GM23248 (cell line): Measurements from ENCODE around the gene CDK14. TPM values are rescaled to one million over a fixed set of nuclear protein-coding genes. Genes with fewer than 3 reads are reported as not detected.

ENCODE experiments used
- DNase-seq: peaks from one replicate; pipeline ENCODE4 v3.0.0-alpha.2; 2015
- H2AFZ ChIP-seq: fragments of 200-600 bp; sonication (generic); 2 replicates; pipeline ENCODE4 v1.6.1; 2016; ENCODE audit warnings: antibody characterized with exemption
- H3F3A ChIP-seq: fragments of 200-600 bp; sonication (generic); 2 replicates; pipeline ENCODE4 v1.6.1; 2016; ENCODE audit warnings: mild to moderate bottlenecking, antibody characterized with exemption, mixed run types; ENCODE audit not compliant: insufficient read depth
- H3K27ac ChIP-seq: fragments of 200-600 bp; sonication (generic); 2 replicates; pipeline ENCODE4 v1.5.1; 2016; ENCODE audit warnings: mild to moderate bottlenecking
- H3K27me3 ChIP-seq: fragments of 200-600 bp; sonication (generic); replicated peaks from 2 replicates; pipeline ENCODE4 v1.6.1; 2016; ENCODE audit warnings: mild to moderate bottlenecking; ENCODE audit not compliant: insufficient read depth
- H3K36me3 ChIP-seq: fragments of 200-600 bp; sonication (generic); 2 replicates; pipeline ENCODE4 v1.6.1; 2016; ENCODE audit warnings: low read depth, mild to moderate bottlenecking
- H3K4me1 ChIP-seq: fragments of 200-600 bp; sonication (generic); 2 replicates; pipeline ENCODE4 v1.6.1; 2016; ENCODE audit warnings: mild to moderate bottlenecking; ENCODE audit not compliant: insufficient read depth
- H3K4me2 ChIP-seq: fragments of 200-600 bp; sonication (generic); one replicate; pipeline ENCODE4 v1.6.1; 2016; ENCODE audit warnings: mild to moderate bottlenecking; ENCODE audit not compliant: unreplicated experiment
- H3K4me3 ChIP-seq: fragments of 200-600 bp; sonication (generic); 2 replicates; pipeline ENCODE4 v1.5.1; 2016; ENCODE audit warnings: mild to moderate bottlenecking
- H3K79me2 ChIP-seq: fragments of 200-600 bp; sonication (generic); 2 replicates; pipeline ENCODE4 v1.6.1; 2016; ENCODE audit warnings: mild to moderate bottlenecking; ENCODE audit not compliant: insufficient read depth
- H3K9ac ChIP-seq: fragments of 200-600 bp; sonication (generic); 2 replicates; pipeline ENCODE4 v1.6.1; 2016; ENCODE audit warnings: mild to moderate bottlenecking
- H3K9me2 ChIP-seq: fragments of 200-600 bp; sonication (generic); 2 replicates; pipeline ENCODE4 v1.6.1; 2016; ENCODE audit warnings: mixed run types, mild to moderate bottlenecking, moderate library complexity; ENCODE audit not compliant: insufficient read depth
- H3K9me3 ChIP-seq: fragments of 200-600 bp; sonication (generic); one replicate; pipeline ENCODE4 v1.6.1; 2017; ENCODE audit warnings: low read depth
- H4K20me1 ChIP-seq: fragments of 200-600 bp; sonication (generic); 2 replicates; pipeline ENCODE4 v1.6.0; 2016; ENCODE audit not compliant: insufficient read depth
- EZH2 ChIP-seq: fragments of 200-600 bp; sonication (generic); IDR thresholded peaks from 2 replicates; pipeline ENCODE4 v1.6.1; 2018; ENCODE audit warnings: antibody characterized with exemption, mild to moderate bottlenecking; ENCODE audit not compliant: insufficient read depth, poor library complexity, severe bottlenecking
- EZH2phosphoT487 ChIP-seq: fragments of 200-600 bp; sonication (generic); IDR thresholded peaks from 2 replicates; pipeline ENCODE4 v1.6.1; 2018; ENCODE audit warnings: antibody characterized with exemption, moderate library complexity, mild to moderate bottlenecking, low read depth; ENCODE audit not compliant: insufficient read depth
- WGBS, 2 experiments: methylation state at CpG; one replicate each; pipeline ENCODE4 v1.1.6; 2015 to 2017; ENCODE audit warnings: low lambda C conversion rate in 2 of 2, low coverage in 1 of 2; ENCODE audit errors: missing lambda C conversion rate in 2 of 2; 5-methylcytosine and 5-hydroxymethylcytosine counted together
- in situ Hi-C: fragments of 300-500 bp; cut with MboI; formaldehyde crosslinking; loops from 2 replicates; pipeline ENCODE4 v1.15.0; 2020
- polyA plus RNA-seq: library from polyadenylated mRNA; unstranded; fragments of >200 nt; fragmentation: Nextera tagmentation; extraction: Ambion mirVana; gene quantifications from 2 replicates; pipeline ENCODE4 v1.2.1, GENCODE V29; 2016
- total RNA-seq: library from RNA; depleted of rRNA; stranded (reverse); fragments of >200 nt; shearing (Covaris generic); gene quantifications from 2 replicates; pipeline ENCODE4 v1.2.3, GENCODE V29; 2014

The CDK14 gene
- total and polyA plus RNA-seq, 2 experiments from 2014 or later = 19.9 to 21.2 TPM

DNA sequence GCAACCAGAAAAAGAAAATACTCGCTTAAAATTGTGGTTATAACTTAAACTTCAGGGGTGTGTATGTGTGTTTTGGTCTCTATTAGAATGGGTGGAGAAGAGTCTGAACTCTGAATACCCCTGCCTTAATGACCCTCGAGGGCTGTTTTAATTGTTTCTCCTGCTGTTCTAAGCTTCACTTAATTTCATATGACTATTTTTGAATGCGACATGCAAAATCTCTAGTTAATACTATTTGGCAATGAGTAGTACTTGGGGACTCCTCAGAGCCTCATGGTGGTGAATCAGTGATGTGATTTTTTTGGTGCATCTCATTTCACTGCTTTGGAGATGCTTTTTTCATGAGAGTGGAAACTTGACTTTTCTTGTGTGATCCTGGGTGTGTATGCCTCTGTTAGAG lies 178.6 kb downstream of the CDK14 start:
- H3K9me3 ChIP-seq = peaks cover 2% of the 10 kb centered on the region
- H3K4me1 ChIP-seq = peaks cover 17% of the 10 kb centered on the region
- 75 to 81% methylated on average over 3 of the region's 3 CpGs for WGBS, 2 experiments
- no peaks in the 10 kb centered on the region for H3K9me2 ChIP-seq
- no peaks in the 10 kb centered on the region for H4K20me1 ChIP-seq
- H3K27ac ChIP-seq = no peak overlapping the region
- H3K27me3 ChIP-seq = no peaks in the 10 kb centered on the region
- no peak for DNase-seq
- no peaks in the 10 kb centered on the region for H3K36me3 ChIP-seq
- TF ChIP-seq EZH2phosphoT487 (no peak), EZH2 (no peak)
- H2AFZ ChIP-seq = no peak overlapping the region
- H3K4me3 ChIP-seq = no peak overlapping the region
- H3K4me2 ChIP-seq = no peak overlapping the region
- H3K79me2 ChIP-seq = peaks cover 62% of the 10 kb centered on the region
- peaks cover 22% of the 10 kb centered on the region for H3F3A ChIP-seq
- H3K9ac ChIP-seq = no peak overlapping the region
- in situ Hi-C loops = no loop called here

- in situ Hi-C loops = no loop called here
- Histone ChIP-seq H3K9ac (no peak overlapping the region), H3K4me3 (no peak overlapping the region), H3K9me3 (peaks cover 2% of the 10 kb centered on the region), H3K27me3 (no peaks in the 10 kb centered on the region), H3K27ac (no peak overlapping the region), H4K20me1 (no peaks in the 10 kb centered on the region), H2AFZ (no peak overlapping the region), H3K36me3 (no peaks in the 10 kb centered on the region), H3K4me2 (no peak overlapping the region), H3K4me1 (peaks cover 16% of the 10 kb centered on the region), H3K79me2 (peaks cover 59% of the 10 kb centered on the region), H3F3A (peaks cover 22% of the 10 kb centered on the region), H3K9me2 (no peaks in the 10 kb centered on the region)
- WGBS, 2 experiments = 43% methylated on average over 1 of the region's 1 CpG; no CpG with 5 or more reads in 1 of the 2 experiments
- DNase-seq = no peak
- TF ChIP-seq EZH2 (no peak), EZH2phosphoT487 (no peak)
These were observed 179.4 kb downstream of the CDK14 start for GRCh38 chr7:90775383-90775965.

- peaks cover 6% of the 10 kb centered on the region; the same call in 1 of the 2 replicates for H3F3A ChIP-seq
- DNase-seq = no peak
- H4K20me1 ChIP-seq = no peaks in the 10 kb centered on the region
- in situ Hi-C loops = no loop called here
- no peak overlapping the region for H3K4me3 ChIP-seq
- H3K9ac ChIP-seq = no peak overlapping the region
- no peak overlapping the region for H3K4me2 ChIP-seq
- WGBS, 2 experiments = 78 to 85% methylated on average over 2 of the region's 2 CpGs
- no peaks in the 10 kb centered on the region for H3K36me3 ChIP-seq
- peaks cover 55% of the 10 kb centered on the region for H3K79me2 ChIP-seq
- peaks cover 2% of the 10 kb centered on the region for H3K9me3 ChIP-seq
- 0 out of 2 replicates have a peak, but pooled peaks cover 9% of the 10 kb centered on the region for H3K4me1 ChIP-seq
- H2AFZ ChIP-seq = no peak overlapping the region
- no peaks in the 10 kb centered on the region for H3K27me3 ChIP-seq
- TF ChIP-seq EZH2 (no peak), EZH2phosphoT487 (no peak)
- no peaks in the 10 kb centered on the region for H3K9me2 ChIP-seq
- no peak overlapping the region for H3K27ac ChIP-seq
These were observed 180.9 kb downstream of the CDK14 start for GRCh38 chr7:90777041-90777440.

DNA sequence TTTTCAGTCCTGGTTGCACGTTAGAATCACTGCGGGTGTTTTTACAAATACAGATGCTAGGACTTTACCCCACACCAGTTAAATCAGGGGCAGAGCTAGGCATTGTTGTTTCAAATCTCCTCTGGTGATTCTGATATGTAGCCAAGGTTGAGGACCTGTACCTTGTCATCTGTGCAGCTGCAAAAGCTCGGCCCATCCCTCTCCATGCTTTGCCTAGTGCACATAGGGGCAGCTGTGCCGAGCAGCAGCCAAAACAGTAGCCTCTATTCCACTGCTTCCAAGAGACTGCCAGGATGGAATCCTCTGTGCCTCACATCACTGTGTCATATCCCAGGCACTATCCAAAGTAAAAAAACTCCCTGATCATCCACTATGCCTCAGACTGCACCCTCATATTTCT lies 181.3 kb downstream of the CDK14 start:
- Histone ChIP-seq H2AFZ (no peak overlapping the region), H3K36me3 (no peaks in the 10 kb centered on the region), H3K27me3 (no peaks in the 10 kb centered on the region), H3K79me2 (peaks cover 54% of the 10 kb centered on the region), H4K20me1 (no peaks in the 10 kb centered on the region), H3K27ac (no peak overlapping the region), H3K4me1 (0 out of 2 replicates have a peak, but pooled peaks cover 9% of the 10 kb centered on the region), H3K4me2 (no peak overlapping the region), H3K9me2 (no peaks in the 10 kb centered on the region), H3K4me3 (no peak overlapping the region), H3K9ac (no peak overlapping the region), H3K9me3 (peaks cover 2% of the 10 kb centered on the region), H3F3A (peaks cover 6% of the 10 kb centered on the region; the same call in 1 of the 2 replicates)
- no peak for DNase-seq
- in situ Hi-C loops = no loop called here
- 35 to 41% methylated on average over 4 of the region's 4 CpGs for WGBS, 2 experiments
- no peak for TF ChIP-seq EZH2phosphoT487
- TF ChIP-seq EZH2 = no peak

GRCh38 chr7:90777886-90778285 lies 181.8 kb downstream of the CDK14 start:
- in situ Hi-C loops = no loop called here
- DNase-seq = no peak
- no peaks in the 10 kb centered on the region for H3K36me3 ChIP-seq
- H3K4me1 ChIP-seq = 0 out of 2 replicates have a peak, but pooled peaks cover 9% of the 10 kb centered on the region
- H3K9me2 ChIP-seq = no peaks in the 10 kb centered on the region
- peaks cover 2% of the 10 kb centered on the region; the same call in 1 of the 2 replicates for H3F3A ChIP-seq
- peaks cover 54% of the 10 kb centered on the region for H3K79me2 ChIP-seq
- H3K27me3 ChIP-seq = no peaks in the 10 kb centered on the region
- H3K9ac ChIP-seq = no peak overlapping the region
- no peak overlapping the region for H3K4me3 ChIP-seq
- no peak overlapping the region for H3K27ac ChIP-seq
- H3K4me2 ChIP-seq = no peak overlapping the region
- no peak for TF ChIP-seq EZH2phosphoT487
- TF ChIP-seq EZH2 = no peak
- H4K20me1 ChIP-seq = no peaks in the 10 kb centered on the region
- H2AFZ ChIP-seq = no peak overlapping the region
- no peaks in the 10 kb centered on the region for H3K9me3 ChIP-seq
